Measurements from ENCODE around the gene AP5S1. TPM values are rescaled to one million over a fixed set of nuclear protein-coding genes. Genes with fewer than 3 reads are reported as not detected.

The AP5S1 gene
- total RNA-seq, 2 donors from 2014 or later = 4.9 to 5.3 TPM

DNA sequence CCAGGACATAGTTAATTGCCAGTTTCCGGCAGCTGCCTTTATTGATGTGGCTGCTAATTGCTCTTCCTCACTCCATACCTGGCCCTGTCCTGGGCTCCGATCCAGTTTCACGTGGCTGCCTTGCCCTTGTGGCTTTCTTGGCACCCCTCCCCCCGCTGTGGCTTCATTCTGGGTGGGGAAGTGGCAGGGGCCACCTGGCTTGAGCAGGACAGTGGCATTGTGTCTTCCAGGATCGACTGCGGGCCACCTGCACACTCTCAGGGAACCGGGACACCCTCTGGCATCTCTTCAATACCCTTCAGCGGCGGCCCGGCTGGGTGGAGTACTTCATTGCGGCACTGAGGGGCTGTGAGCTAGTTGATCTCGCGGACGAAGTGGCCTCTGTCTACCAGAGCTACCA, 37.1 kb downstream of the AP5S1 start:
- TF ChIP-seq, protein P1, sequence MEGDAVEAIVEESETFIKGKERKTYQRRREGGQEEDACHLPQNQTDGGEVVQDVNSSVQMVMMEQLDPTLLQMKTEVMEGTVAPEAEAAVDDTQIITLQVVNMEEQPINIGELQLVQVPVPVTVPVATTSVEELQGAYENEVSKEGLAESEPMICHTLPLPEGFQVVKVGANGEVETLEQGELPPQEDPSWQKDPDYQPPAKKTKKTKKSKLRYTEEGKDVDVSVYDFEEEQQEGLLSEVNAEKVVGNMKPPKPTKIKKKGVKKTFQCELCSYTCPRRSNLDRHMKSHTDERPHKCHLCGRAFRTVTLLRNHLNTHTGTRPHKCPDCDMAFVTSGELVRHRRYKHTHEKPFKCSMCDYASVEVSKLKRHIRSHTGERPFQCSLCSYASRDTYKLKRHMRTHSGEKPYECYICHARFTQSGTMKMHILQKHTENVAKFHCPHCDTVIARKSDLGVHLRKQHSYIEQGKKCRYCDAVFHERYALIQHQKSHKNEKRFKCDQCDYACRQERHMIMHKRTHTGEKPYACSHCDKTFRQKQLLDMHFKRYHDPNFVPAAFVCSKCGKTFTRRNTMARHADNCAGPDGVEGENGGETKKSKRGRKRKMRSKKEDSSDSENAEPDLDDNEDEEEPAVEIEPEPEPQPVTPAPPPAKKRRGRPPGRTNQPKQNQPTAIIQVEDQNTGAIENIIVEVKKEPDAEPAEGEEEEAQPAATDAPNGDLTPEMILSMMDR (IDR thresholded peaks at IDR 0.05) = no peak
- no peak for TF ChIP-seq POLR2A (IDR thresholded peaks at IDR 0.05)
- no peak for DNase-seq
- WGBS, 2 donors = 78 to 88% methylated on average over 9 to 14 of the region's 14 CpGs

DNA sequence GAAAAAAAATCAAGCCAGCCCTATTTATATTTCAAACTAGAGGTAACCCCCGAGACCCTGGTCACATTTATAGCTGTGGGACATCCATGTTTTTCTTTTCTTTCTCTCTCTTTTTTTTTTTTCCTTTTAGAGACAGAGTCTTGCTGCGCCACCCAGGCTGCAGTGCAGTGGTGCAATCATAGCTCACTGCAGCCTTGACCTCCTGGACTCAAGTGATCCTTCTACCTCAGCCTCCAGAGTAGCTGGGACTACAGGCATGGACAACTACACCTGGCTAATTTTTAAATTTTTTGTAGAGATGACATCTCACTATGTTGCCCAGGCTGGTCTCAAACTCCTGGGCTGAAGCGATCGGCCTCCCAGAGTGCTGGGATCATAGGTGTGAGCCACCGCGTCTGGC, 38.3 kb downstream of the AP5S1 start:
- Histone ChIP-seq H3K27ac (no peak overlapping the region), H3K27me3 (no peaks in the 10 kb centered on the region), H3K4me3 (no peak overlapping the region), H3K9me3 (no peaks in the 10 kb centered on the region), H3K4me1 (no peaks in the 10 kb centered on the region), H3K36me3 (replicated peaks in 1 of 2; ENCODE audit: insufficient read depth in 1 of 2, low read depth in 2 of 2) (peaks cover 16 to 35% of the 10 kb centered on the region in 2 donors)
- no peak for ATAC-seq
- no peak for DNase-seq
- TF ChIP-seq, protein P1 (IDR thresholded peaks at IDR 0.05) = no peak
- no peak for TF ChIP-seq POLR2A (IDR thresholded peaks at IDR 0.05)
- intact Hi-C loops (cut with DNase I) = loop anchor here (10.0 kb wide), 2 partner anchors 74 to 184 kb away; partner anchors contain the start of genes CENPB and SPEF1
- WGBS, 2 donors = 93 to 99% methylated on average over 5 to 6 of the region's 6 CpGs

More for the DNA sequence above, 37.1 kb downstream of the AP5S1 start:
- Histone ChIP-seq H3K4me1 (no peaks in the 10 kb centered on the region), H3K4me3 (no peak overlapping the region), H3K9me3 (no peaks in the 10 kb centered on the region), H3K36me3 (replicated peaks in 1 of 2; ENCODE audit: insufficient read depth in 1 of 2, low read depth in 2 of 2) (peaks cover 12 to 24% of the 10 kb centered on the region in 2 donors), H3K27ac (no peak overlapping the region), H3K27me3 (no peaks in the 10 kb centered on the region)
- intact Hi-C loops (cut with DNase I) = loop anchor here (10.0 kb wide), 2 partner anchors 73 to 183 kb away; partner anchors contain the start of genes CENPB and SPEF1
- ATAC-seq = no peak

DNA sequence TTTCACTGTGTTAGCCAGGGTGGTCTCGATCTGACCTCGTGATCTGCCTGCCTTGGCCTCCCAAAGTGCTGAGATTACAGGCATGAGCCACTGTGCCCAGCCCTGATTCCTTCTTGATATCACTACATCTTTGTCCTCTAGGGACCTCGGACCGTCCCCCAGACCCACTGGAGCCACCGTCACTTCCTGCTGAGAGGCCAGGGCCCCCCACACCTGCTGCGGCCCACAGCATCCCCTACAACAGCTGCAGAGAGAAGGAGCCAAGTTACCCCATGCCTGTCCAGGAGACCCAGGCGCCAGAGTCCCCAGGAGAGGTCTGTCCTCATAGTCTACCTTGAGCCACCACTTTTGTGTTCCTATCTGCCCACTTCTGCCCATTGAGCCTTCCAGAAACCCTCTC, 40.8 kb downstream of the AP5S1 start:
- H3K36me3 ChIP-seq (replicated peaks in 1 of 2; ENCODE audit: insufficient read depth in 1 of 2, low read depth in 2 of 2) = peaks cover 16 to 53% of the 10 kb centered on the region in 2 donors
- WGBS, 2 donors = 94 to 98% methylated on average over 6 to 7 of the region's 7 CpGs
- intact Hi-C loops (cut with DNase I) = no loop called here

DNA sequence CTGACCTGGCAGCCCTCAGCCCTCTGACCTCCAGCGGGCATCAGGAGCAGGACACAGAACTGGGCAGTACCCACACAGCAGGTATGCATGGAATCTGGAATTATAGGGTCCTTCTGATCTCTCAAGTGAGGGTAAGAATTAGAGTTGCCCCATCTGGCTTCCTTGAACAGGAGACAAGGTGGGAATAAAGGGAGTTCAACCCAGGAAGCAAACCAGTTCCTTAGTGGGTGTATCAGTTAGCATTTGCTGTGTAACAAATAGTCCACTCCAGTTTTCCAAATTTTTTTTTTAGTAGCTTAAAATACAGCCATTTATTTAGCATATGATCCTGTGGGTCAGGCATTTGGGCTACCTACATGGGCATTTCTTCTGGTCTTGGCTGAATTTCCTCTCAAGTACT, 42.0 kb downstream of the AP5S1 start:
- WGBS, 2 donors = 100% methylated on average over 1 of the region's 1 CpG
- intact Hi-C loops (cut with DNase I) = no loop called here
- no peak for TF ChIP-seq POLR2A (IDR thresholded peaks at IDR 0.05)
- TF ChIP-seq, protein P1 (IDR thresholded peaks at IDR 0.05) = no peak
- no peak overlapping the region for H3K4me3 ChIP-seq
- H3K27ac ChIP-seq = no peak overlapping the region
- no peaks in the 10 kb centered on the region for H3K4me1 ChIP-seq
- H3K36me3 ChIP-seq (replicated peaks in 1 of 2; ENCODE audit: insufficient read depth in 1 of 2, low read depth in 2 of 2) = peaks cover 16 to 54% of the 10 kb centered on the region in 2 donors
- no peaks in the 10 kb centered on the region for H3K9me3 ChIP-seq
- ATAC-seq = no peak
- H3K27me3 ChIP-seq = no peaks in the 10 kb centered on the region
- DNase-seq = no peak

More for the DNA sequence above, 40.8 kb downstream of the AP5S1 start:
- TF ChIP-seq, protein P1 (IDR thresholded peaks at IDR 0.05) = no peak
- no peak for TF ChIP-seq POLR2A (IDR thresholded peaks at IDR 0.05)
- H3K27ac ChIP-seq = no peak overlapping the region
- H3K4me3 ChIP-seq = no peak overlapping the region
- H3K27me3 ChIP-seq = no peaks in the 10 kb centered on the region
- no peaks in the 10 kb centered on the region for H3K4me1 ChIP-seq
- DNase-seq = no peak
- no peaks in the 10 kb centered on the region for H3K9me3 ChIP-seq
- ATAC-seq = no peak

DNA sequence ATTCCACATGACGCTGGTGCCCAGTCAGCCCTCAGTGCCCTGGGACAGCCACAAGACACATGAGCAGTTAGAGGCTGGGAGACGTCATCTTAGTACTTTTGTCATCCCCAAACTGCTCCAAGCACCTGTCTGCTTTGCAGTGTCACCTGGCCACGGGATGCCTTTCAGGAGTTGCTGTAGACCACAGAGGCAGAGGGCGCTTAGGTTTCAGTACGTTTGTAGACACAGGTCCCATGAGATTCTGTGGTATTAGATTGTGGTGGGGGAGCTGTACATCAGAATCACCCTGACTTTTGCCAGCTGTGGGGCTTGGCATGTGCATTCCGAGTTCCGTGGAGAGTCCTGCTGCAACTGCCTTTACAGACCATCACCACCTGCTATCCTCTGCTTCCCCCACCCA, 43.0 kb downstream of the AP5S1 start:
- TF ChIP-seq, protein P1 (IDR thresholded peaks at IDR 0.05) = no peak
- TF ChIP-seq POLR2A (IDR thresholded peaks at IDR 0.05) = no peak
- WGBS, 2 donors = 87 to 92% methylated on average over 7 of the region's 7 CpGs
- intact Hi-C loops (cut with DNase I) = no loop called here
- Histone ChIP-seq H3K27me3 (no peaks in the 10 kb centered on the region), H3K9me3 (no peaks in the 10 kb centered on the region), H3K27ac (no peak overlapping the region), H3K36me3 (replicated peaks in 1 of 2; ENCODE audit: insufficient read depth in 1 of 2, low read depth in 2 of 2) (peaks cover 16 to 51% of the 10 kb centered on the region in 2 donors), H3K4me1 (no peaks in the 10 kb centered on the region), H3K4me3 (no peak overlapping the region)
- no peak for DNase-seq
- no peak for ATAC-seq

Measured in body of pancreas (tissue), 4 donors.